HG02571 (cell line): ENCODE data around the gene ANTXRL.
"Not testable (repeated sequence)": the region's sequence is repeated elsewhere in the genome, so short reads cannot be mapped to it uniquely, and the experiment has no call there.

Experiments used
- ATAC-seq: cut with Tn5 transposase; IDR thresholded peaks from one replicate; pipeline ENCODE4 v1.9.1; 2021; ENCODE audit warnings: mild to moderate bottlenecking, moderate library complexity; ENCODE audit not compliant: unreplicated experiment

Gene ANTXRL

DNA sequence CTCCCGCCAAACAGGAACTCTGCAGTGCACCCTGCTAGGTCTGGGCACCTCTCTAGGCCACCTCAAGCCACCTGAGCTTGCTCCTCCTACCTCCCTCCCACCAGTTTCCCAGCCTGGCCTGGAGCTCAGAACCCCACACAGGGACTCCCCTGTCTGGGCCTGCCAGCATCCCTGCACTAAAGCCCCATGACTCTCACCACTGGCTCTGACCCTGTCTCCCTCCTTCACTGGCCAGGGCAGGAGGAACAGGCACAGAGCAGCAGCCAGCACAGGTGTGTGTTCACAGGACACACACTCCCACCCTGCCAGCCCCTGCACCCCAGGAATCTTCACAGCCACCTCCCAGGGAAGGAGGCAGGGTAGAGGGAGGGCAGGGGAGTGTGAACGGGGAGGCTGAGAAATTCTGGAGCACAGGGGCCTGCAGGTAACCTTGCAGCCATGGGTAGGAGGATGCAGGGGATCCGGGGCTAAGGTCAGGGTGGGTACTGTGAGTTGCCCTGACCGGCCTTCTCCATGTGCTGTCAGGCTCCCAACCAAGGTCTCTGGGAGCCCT lies 13.9 kb upstream of the ANTXRL start:
- ATAC-seq = no peak

DNA sequence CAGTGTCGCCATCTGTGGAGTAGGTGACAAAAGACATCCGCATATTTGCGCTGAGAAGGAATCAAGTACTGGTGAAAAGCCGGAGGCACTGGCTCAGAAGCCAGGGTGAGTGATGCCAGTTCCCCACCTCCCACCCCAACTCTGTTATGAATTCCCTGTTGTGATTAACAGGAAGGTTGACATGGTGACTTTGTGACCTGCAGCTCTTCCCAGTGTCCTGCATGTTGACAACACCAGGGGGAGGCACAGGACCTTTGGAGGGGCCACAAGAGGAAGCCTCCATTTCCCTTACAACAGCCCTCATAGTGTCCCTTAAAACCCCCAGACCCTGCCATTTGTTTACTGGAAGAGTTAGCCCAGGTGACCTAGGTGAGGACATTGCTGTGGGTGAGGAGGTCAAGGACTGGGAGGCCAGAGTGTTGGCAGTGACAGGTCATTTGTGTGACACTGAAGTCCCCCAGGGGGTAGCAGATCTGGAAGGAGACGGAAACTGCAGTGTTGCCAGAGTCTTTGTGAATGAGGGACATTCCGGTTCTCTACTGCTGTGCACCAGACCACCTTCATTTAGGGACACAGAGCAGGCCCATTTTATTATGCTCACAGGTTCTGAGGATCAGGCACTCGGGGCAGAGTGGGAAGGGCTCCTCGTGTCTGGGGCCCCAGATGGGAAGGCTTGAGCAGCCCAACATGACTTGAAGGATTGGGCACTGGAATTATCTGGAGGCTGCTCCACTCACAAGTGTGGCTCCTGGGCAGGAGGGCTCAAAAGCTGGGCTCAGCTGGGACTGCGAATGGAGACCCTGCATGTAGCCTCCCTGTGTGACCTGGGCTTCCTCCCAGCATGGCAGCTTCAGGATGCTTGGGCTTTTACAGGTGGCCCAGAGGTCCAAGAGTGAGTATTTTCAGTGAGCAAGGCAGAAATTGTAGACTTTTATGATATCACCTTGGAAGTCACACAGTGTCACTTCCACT lies 13.0 kb upstream of the ANTXRL start:
- ATAC-seq = no peak

DNA sequence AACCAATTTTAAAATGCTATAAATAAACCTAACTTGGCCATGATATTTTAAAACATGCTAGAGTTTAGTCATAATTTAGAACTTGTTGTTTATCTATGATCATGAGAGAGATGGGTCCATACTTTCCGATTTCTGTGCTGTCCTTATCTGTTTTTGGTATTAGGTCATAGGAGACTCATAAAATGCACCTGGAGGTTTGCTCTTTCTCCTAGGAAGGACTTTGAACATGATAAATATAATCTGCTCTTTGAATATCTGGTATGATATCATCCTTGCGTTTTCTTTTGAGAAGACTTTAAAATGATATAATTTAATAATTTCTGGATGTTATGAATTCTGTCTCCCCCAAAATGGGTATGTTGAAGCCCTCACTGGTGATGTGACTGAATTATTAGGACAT lies 9.0 kb upstream of the ANTXRL start:
- ATAC-seq = no peak

DNA sequence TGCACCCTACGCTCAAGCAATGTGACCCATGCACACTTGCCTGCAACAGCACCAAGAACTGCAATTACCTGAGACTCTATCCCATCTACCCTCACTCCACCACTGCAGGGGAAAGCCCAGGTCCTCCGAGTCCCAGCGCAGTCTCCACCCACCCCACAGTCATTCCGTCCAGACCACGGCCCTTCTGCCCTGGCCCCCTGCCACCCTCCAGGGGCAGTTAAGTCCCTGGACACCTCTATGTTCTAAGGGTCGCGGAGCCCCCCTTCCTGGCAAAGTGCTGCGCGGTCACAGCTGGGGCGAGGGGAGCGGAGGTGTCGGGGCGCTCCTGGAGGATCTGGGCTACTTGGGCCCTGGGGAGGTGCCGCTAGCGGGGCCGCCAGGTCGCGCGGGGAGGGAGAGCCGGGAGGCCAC lies 4.4 kb upstream of the ANTXRL start:
- not testable (repeated sequence) for ATAC-seq

DNA sequence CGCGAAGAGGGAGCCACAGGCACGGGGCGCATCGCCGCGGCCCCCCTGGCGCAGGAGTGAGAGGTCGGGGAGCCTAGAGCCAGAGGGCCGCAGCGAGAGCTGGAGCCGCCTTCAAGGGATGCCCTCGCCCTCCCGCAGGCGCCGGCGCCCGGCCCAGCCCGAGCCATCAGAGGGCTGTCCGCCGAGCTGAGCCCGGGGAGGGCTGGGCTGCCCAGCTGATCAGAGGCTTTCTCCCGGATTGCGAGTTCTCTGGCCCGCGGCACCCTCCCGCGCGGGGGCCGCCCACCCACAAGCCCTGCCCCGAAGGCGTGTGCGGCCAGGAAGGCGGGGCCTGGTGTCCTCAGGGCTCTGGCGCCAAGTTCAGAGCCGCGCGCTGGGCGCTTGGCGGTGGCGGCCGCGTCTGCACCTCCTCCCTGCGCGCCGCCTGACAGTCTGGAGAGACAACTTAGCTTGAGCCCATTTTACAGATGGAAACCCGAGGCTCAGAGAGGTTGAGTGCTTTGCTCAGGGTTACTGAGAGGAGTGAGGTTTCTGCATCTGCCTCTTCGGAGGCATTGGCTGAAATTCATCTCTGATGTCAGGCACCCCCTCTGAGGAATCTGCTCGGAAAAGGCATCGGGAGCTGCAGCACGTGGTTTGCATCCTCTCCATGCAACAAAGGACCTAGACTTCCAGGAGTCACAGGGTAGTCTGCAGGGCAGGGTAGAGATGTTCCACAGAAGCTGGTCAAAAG lies 3.8 kb upstream of the ANTXRL start:
- no peak for ATAC-seq

DNA sequence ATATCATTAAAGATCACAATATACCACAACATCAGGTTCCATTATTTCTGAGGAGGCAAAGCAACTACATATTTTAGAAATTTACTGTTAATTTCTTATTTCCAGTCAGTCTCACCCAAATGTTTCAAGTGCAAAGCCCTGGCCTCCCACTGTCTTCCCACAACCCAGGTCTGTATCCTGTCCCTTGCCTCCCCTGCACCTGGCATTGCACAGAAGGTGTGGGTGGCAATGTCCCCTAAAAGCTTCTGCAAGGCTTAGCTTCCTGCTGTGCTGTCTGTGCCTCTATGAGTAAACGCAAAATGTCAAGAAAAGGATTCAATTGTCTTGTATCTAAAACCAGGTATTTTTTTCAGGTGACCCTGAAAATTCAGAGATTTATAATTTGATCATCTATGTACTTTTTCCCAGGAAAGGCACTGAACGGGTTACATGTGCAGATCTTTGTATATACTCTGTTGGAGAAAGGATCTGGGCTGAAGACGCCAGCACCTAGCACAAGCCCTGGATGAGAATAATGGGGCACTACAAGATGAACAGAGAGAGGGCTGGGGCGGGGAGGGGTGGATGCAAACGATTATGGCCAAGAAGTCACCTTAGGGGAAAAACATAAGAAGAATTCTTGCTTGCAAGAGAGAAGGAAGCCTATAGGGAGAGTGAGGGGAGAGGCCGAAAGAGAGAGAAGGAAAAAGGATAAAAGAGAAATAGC lies 3.1 kb upstream of the ANTXRL start:
- ATAC-seq = no peak

DNA sequence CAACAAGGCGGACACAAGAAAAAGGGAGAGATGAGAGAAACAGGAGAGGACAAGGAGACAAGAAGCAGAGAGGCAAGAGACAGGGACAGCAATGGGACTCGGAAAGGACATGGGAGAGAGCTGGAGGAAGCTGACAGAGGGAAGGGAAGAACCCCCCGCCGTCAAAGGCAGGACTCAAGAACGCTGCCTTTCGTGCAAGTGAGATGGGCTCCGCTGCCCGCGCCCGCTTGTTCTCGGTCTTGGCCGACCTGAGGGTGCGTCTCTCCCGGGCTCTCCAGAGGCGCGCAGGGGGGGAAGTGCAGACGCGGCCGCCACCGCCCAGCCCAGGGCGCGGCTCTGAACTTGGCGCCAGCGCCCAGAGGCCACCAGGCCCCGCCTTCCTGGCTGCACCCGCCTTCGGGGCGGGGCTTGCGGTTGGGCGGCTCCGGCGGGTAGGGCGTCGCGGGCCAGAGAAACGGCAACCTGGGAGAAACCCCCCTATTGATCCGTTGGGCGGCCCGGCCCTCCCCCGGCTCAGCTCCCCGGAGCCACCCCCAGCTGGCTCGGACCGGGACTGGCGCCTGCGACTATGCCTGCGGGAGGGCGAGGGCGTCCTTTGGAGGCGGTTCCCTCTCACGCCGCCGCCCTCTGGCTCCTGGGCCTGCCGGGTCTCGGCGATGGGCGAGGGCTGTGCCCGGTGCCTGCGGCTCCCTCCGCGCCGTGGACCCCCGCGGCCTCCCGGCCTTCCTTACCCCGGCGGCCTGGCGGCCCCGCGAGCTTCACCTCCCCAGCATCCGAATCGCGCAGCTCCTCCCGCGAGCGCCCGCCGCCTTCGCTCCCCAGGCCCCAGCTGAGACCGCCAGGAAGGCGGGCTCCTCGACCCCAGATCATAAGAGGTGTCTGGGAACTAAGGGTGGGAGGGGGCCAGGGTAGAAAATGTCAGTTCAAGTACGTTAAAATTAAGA lies 2.2 kb upstream of the ANTXRL start:
- peak; percentile 96 for ATAC-seq

DNA sequence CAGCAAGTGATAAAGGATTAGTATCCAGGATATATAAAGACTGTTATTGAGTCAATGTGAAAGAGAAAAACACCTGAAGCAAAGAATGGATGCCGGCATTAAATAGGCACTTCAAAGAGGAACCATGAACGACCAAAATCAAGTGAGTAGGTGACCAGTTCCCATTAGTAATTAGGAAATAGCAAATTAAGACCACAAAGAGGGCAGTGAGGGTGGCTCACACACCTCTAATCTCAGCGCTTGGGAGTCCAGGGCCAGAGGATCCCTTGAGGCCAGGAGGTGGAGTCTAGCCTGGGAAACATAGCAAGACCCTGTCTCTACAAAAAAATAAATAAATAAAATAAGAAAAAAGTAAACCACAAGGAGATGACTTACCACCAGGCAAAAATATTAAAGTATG lies 1.5 kb upstream of the ANTXRL start:
- no peak for ATAC-seq

DNA sequence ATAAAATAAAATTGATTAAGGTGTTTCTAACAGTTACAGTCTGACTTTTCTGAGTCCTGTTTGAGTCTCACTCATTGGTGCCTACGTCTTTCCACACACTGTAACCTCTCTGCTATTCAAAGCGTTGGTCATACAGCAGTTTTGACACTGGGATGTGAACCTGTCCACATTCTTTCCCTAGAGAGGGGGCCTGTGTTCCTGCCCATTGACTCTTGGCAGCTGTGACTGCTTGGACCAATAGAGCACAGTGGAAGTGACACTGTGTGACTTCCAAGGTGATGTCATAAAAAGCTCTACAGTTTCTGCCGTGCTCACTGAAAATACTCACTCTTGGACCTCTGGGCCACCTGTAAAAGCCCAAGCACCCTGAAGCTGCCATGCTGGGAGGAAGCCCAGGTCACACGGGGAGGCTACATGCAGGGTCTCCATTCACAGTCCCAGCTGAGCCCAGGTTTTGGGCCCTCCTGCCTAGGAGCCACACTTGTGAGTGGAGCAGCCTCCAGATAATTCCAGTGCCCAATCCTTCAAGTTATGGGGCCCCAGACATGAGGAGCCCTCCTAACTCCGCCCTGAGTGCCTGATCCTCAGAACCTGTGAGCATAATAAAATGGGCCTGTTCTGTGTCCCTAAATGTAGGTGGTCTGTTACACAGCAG lies 704 bp upstream of the ANTXRL start:
- no peak for ATAC-seq

DNA sequence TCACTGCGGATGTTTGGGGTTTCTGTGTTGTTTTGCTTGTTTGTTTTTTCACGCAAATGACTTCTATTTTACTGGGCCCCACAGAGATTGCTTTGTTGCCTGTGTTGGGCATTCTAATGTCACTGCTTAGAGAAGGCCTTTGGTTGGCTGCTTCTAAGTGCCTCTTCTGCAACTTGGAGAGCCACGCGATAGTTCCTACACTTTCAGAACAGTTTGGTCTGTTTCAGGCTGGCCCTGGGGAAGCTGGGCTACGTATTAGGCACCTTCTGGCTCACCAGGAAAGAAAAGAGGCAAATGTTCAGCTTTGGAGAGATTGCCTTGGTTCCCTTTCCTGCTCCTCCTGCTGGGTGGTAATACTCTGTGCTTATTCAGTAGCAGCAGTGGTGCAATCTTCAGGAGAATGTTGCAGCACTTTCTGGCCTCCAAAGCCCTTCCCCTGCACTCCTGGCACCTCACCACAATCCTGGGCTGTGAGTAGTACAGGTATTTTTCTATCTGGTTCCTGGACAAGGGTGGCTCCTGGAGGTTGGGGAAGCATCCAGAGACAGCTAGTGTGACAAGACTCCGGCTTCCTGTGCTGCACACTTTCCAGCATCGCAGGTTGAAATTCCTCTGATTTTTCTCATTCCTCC lies 1.2 kb downstream of the ANTXRL start:
- no peak for ATAC-seq

DNA sequence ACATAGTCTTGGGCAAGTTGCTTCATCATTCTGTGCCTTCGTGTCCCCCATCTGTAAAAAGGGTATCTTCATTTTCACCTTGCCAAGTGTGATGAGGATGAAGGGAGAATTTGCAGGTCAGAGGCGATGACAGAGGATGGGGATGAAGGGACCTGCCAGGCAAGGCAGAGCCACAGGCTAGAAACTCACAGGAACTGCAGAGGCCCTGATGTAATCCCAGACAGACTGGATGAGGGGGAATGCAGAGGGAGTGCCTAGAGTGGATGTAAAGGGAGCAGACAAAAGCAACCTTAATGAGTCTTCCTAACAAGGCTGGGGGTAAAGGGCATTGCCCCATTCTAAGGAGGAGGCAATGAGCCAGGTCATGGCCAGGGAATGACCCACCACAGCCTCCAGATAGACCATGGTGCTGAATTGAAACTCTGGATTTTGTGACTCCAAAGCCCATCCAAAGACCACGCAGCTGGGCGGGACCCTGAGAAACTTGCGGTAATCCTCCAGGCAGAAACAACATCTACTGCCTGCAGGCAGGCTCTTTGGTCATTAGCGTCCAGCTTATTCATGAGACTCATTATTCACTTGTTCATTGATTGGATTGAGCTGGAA lies 1.9 kb downstream of the ANTXRL start:
- ATAC-seq = no peak

DNA sequence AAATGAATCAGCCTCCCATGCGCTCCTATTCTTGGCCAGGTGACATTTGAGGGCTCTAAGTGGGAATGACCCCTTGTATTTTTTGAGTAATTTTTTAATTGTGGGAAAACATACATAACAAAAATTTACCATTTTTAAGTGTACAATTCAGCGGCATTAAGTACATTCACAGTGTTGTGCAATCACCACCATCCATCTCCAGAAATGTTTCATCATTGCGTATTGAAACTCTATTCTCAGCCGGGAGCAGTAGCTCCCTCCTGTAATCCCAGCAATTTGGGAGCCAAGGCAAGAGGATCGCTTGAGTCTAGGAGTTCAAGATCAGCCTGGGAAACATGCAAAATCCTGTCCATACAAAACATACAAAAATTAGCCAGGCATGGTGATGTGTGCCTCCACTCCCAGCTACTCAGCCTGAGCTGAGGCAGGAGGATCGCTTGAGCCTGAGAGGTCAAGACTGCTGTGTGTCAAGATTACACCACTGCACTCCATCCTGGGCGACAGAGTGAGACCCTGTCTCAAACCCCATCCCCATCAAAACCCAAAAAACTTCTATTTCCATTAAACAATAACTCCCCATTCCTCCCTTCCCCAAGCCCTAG lies 2.5 kb downstream of the ANTXRL start:
- no peak for ATAC-seq

DNA sequence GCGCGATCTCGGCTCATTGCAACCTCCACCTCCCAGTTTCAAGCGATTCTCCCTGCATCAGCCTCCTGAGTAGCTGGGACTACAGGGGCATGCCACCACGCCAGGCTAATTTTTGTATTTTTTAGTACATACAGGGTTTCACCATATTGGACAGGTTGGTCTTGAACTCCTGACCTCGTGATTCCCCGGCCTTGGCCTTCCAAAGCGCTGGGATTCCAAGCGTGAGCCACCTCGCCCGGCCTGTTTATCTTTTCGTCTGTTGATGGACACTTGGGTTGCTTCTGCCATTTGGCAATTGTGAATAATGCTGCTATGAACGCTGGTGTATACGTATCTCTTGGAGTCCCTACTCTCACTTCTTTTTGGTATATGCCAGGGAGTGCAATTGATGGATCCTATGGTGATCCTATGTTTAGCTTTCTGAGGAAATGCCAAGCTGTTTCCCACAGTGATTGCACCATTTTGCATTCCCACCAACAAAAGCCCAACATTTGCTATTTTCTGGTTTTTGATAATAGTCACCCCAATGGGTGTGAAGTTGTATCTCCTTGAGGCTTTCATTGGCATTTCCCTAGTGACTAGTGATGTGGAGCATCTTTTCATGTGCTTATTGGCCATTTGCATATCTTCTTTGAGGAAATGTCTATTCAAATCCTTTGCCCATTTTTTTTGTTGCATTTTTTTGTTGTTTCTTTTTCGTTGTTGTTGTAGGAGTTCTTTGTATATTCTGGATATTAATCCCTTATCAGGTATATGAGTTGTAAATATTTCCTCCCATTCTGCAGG lies 3.5 kb downstream of the ANTXRL start:
- no peak for ATAC-seq

DNA sequence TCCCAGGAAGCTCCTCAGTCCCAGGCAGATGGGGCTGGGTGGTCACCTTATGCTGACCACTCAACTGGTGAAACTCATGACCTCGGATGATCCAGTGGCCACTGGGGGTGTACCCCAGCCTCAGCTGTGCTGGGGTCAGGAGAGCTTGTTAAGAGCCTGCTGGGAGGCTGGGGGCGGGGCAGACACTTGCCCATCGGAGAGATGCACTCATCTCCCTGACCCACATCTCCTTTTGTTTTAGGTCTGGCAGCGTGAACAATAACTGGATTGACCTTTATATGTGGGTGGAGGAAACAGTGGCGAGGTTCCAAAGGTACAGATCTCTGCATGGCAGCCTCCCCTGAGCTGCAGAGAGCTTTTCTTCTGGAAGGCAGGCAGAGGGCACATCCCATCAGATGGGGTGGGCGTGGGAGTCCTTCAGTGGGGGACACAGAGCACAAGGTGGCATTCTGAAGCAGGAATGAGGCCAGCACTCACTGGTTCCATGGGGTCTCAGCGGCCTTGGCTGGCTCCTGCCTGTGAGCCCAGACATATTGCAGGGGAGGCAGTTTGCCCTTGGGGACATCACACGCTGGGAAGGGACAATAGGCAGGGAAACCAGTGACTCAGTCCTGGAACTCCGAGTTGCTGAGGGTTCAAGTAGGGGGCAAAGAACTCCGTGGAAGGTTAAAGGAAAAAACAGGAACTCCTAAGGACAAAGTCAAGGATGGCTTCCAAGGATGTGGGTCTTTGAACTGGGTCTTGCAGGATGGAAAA lies 5.2 kb downstream of the ANTXRL start:
- no peak for ATAC-seq

DNA sequence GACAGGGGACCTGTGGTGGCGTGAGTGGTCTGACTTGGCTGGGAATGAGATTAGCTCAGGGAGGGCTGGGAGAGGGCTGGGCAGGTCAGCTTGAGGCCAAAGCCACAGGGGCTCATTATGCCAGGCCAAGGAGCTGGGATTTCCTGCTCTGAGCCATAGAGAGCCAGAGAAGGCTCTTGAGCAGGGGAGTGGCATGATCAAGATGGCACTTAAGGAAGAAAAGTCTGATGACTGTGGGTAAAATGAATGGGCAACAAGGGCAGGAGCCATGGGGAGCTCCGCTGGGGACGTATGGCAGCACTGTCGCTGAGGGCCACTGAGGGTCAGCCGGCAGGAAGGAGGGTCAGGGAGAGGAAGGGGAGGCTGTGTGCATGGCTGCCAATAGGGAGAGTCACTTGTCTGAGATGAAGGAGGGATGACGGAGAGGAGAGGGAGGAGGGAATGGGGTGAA lies 5.8 kb downstream of the ANTXRL start:
- no peak for ATAC-seq

DNA sequence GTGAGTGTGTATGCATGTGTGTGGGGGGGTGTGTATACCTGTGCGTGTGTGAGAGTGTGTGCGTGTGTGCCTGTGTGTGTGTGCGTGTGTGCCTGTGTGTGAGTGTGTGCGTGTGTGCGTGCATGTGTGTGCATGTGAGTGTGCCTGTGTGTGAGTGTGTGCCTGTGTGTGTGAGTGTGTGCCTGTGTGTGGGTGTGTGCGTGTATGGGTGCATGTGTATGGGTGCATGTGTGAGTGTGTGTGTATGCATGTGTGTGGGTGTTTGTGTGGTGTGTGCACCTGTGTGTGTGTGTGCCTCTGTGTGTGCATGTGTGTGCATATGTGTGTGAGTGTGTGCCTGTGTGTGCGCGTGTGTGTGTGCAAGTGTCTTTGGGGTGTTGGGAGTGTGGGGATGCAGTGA lies 6.4 kb downstream of the ANTXRL start:
- ATAC-seq = no peak
